CD1c-positive myeloid dendritic cell (primary cell): ENCODE measurements around the gene PKDREJ.
"Not testable (repeated sequence)": the region's sequence is repeated elsewhere in the genome, so short reads cannot be mapped to it uniquely, and the experiment has no call there.

ENCODE experiments used
- DNase-seq: peaks from one replicate; pipeline ENCODE4 v3.0.0-alpha.2; 2016; ENCODE audit errors: extremely low spot score

PKDREJ gene, protein sequence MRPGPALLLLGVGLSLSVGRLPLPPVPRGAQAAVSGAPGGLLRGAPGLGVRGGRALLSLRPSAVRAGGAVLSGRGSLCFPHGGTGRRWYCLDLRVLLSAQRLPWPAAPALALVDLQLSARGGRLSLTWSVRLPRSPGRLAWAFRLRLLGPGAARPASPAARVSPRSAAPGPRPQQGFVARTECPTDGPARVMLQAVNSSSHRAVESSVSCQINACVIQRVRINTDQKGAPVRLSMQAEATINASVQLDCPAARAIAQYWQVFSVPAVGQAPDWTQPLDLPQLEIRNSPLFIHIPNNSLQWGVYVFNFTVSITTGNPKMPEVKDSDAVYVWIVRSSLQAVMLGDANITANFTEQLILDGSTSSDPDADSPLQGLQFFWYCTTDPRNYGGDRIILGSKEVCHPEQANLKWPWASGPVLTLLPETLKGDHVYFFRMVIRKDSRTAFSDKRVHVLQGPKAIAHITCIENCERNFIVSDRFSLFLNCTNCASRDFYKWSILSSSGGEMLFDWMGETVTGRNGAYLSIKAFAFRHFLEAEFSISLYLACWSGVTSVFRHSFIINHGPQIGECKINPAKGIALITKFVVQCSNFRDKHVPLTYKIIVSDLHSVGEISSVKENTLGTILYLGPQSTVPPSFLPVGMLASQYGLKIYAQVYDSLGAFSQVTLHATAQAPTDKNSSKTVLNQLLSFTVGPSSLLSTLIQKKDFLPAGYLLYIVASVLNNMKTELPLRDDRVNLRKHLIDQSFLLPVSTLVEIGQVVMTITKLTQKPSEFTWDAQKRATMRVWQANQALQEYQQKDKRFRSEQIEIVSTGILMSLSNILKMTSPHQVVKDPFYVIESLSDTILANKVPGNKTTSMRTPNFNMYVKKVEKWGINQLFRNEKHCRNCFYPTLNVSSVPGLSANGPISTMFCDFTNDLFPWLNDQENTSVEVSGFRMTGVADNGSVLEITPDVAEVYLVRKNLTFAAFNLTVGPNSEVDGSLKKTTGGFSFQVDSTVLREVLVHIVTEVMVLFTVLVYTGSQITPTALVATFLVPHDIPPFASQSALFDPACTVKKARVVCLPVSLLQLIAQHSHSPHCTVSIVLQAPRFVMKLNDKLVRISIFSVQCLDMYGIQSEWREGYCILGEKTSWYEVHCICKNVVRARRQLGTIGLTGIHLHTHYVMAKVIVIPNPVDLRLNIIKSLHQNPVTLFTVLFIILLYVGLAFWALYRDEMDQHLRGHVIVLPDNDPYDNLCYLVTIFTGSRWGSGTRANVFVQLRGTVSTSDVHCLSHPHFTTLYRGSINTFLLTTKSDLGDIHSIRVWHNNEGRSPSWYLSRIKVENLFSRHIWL (N-terminal part only)

DNA sequence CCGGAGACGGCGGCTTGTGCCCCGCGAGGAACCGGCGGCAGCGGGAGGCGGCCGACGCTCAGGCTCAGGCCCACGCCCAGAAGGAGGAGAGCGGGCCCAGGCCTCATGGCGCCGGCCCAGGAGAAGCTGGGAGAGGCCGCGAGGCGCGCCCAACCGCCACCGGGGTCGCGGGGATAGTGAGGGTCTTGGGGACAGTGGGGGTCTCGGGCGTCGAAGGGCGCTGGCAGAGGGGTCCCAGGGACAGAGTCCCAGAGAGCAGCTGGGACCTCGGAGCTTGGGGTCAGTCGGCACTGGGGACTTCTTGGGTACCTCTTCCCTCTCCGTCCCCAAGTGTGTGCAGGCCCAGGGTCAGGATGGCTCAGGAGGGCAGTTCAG, at the start of gene PKDREJ:
Gene PKDREJ, minus strand, starts transcription at position 128 of the 375 bp plus-strand sequence. Its CDS starts 21 bp downstream, at position 107.
- DNase-seq = no peak

DNA sequence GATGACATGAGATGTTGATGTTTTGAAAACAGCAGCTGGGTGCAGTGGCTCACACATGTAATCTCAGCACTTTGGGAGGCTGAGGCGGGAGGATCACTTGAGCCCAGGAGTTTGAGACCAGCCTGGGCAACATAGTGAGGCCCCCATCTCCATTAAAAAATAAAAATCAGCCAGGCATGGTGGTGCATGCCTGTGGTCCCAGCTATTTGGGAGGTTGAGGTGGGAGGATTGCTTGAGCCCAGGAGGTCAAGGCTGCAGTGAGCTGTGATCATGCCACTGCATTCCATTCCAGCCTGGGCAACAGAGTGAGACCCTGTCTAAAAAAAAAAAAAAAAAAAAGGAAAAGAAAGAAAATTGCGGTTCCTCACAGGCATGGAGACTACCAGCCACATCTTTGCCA, 49.7 kb upstream of the PKDREJ start:
- not testable (repeated sequence) for DNase-seq

DNA sequence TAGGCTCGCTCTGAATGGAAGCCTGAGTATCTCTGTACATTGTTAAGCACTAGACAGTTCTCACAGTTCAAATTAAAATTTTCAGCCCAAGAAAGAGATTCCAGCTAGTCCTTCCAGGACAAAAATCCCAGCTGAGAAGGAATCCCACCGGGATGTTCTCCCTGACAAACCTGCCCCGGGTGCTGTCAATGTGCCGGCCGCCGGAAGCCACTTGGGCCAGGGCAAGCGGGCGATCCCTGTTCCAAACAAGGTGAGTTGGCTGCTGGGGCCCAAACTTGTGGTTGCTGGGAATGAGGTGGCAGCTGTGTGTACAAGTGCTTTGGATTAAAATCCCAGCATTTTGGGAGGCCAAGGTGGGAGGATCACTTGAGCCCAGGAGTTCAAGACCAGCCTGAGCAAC, 48.9 kb upstream of the PKDREJ start:
- no peak for DNase-seq

DNA sequence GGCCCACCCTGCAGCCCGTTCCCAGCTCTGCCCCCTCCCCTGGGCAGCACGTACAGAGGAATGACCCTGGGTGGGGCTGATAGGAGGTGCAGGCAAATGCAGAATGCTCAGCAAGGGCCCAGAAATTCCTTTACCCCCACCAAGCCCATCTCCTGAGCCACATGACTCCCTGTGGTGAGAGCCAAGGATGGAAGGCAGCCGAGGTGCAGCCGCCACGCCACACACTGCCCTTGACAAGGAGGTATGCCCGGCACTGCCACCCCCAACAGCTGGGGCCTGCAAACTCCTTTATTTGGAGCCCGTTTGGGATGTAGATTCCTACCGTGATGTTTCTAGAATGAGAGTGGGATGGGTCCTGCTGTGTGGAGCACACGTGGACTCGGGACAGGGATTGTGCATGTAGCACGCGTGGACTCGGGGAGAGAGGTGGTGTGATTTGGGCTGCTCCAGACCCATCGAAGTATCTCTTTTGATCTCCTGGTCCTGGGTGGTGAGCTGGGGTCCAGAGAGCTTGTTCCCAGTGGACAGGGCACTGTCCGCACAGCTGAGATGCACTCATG, 46.5 kb upstream of the PKDREJ start:
- DNase-seq = no peak

DNA sequence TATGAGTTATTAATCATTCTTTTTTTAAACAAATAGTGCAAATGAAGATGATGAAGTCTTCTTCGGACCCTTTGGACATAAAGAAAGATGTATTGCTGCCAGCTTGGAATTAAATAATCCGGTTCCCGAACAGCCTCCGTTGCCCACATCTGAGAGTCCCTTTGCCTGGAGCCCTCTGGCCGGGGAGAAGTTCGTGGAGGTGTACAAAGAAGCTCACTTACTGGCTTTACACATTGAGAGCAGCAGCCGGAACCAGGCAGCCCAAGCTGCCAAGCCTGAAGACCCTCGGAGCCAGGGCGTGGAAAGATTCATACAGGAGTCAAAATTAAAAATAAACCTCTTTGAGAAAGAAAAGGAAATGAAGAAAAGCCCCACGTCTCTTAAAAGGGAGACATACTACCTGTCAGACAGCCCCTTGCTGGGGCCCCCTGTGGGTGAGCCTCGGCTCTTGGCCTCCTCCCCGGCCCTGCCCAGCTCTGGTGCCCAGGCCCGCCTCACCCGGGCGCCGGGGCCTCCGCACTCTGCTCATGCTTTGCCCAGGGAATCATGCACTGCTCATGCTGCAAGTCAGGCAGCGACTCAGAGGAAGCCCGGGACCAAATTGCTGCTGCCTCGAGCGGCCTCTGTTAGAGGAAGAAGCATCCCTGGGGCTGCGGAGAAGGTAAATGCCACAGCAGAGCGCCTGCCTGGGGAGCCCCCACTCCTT, 45.3 kb upstream of the PKDREJ start:
- DNase-seq = no peak

DNA sequence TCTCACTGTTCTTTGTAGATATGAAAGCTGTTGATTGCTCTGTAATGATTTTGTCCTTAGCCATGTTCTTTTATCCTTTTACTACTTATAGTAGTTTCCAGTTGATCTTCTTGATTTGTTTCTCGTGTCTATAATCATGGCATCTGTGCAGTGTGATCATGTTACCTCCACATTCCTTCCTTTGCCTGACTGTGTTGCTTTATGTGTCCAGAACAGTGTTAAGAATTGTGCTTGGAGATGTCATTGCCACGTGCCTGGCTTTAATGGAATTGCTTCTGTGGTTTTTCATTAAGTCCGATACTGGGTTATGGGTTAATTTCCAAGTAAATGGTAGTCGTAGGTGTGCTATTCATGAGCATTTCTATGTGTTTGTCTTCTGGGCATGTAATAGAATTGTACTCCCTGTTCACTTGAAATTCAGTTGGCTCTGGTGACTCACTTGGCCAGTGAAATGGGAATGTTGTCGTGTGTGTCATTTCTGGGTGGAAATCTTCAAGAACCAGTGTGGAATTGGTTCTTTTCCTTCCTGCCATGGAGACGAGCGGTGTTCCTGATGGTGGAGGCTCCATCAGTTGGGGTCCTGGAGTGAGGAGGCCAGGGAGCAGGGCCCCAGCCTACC, 40.3 kb upstream of the PKDREJ start:
- no peak for DNase-seq

DNA sequence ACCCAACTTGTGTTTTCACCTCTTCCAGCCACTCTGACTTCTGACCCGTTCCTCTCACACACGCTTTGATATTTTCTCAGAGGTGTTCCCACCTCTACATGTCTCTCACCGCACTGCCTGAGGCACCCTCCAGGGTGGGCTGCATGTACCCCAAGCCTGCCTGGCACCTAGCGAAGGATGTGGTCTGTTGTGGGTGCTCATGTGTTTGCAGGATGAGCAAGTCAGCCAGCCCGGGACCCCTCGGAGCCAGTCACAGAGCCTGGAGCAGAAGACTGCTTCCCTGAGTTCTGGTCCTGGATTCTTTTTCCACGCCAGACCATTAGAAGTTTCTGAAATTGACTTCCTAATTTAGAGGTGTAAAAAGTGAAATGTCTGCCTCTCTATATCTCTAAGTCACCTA, 37.3 kb upstream of the PKDREJ start:
- no peak for DNase-seq

DNA sequence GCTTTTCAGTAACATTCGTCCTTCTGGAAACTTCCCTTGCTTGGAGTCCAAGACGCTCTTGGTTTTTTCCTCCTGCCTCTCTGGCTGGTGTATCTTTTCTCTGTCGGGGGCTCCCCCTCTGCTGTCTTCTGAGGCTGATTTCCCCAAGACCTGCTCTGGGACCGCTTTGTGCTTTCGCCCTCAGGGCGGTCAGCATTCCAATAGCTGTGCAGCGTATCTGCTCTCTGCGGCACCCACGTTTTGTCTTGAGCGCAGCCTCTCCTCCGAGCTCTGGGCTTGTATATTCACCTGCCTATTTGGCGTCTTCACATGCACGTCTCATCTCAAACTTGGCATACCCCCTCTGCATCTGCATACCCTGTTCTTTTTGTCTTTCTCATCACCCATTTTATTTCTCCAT, 36.0 kb upstream of the PKDREJ start:
- DNase-seq = no peak

DNA sequence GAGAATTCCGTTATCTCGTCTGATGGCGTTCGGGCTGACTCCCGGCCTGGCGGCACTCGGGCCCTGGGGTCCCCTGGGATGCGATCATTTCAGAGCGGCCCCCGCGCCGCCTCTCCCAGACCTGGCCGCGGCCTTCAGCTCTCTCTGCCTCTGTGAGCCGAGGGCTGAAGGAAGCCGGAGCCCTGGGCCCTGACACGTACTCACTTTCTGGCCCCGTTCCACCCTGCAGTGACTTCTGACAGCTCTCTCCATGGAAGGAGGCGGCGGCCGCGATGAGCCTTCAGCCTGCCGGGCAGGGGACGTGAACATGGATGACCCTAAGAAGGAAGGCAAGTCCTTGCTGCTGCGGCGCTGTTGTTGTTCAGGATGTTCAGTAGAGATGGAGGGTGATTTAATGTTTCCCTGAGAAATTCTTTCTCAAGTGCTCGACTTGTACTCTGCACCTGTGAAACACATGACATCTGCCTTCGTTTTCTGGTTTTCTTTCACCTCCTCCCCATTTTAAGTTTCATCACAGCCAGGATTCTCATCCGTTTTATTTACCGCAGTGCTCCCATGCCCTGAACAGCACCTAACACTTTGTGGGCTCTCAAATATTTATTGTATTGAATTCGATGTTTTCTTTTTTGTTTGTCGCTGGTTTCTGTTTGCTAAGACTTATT, 34.1 kb upstream of the PKDREJ start:
- DNase-seq = peak; percentile 5

DNA sequence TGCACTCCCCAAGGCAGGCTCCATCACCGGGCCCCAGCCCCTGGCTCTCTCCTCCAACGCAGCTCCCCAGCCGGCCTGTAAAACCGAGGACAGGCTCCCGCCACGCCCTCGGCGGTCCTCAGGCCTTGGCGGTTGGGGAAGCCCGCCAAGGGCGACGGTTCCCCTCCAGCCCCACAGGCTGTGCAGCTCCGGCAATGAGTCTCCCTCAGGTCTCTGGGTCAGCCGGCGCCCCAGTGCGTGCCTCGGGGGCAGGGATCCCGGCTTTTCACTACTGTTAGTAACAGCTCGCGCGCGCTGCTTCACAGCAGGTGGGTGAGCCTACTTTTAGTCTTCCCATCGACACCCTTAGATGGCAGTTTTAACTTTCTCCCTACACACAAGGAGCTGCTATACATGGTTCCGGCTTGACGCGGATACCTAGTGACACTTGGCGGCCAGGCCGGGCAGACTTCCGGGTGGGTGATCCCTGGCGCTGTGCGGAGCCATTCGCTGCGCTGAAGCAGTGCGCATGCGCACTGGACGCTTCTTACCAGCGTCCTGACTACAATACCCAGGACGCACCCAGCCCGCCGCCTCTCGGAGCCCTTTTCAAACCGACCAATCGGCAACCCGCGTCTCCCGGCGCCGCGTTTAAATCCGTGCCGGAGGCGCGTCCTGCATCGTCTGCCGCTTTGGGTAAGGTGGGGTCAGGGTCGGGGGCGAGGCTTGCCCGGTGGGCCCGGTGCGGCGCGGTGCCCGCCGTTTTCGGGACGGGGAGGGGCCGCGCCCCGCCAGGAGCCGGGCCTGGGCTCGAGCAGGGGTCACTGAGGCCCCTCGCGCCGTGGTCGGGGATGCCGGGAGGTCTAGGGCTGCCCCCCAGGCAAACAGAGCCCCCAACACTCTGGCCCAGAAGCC, 33.4 kb upstream of the PKDREJ start, which contains the start of gene GTSE1:
Gene GTSE1, plus strand, starts transcription at position 614 of the 894 bp plus-strand sequence. CDS start 531 bp downstream, outside the sequence.
- peak; percentile 99 for DNase-seq

DNA sequence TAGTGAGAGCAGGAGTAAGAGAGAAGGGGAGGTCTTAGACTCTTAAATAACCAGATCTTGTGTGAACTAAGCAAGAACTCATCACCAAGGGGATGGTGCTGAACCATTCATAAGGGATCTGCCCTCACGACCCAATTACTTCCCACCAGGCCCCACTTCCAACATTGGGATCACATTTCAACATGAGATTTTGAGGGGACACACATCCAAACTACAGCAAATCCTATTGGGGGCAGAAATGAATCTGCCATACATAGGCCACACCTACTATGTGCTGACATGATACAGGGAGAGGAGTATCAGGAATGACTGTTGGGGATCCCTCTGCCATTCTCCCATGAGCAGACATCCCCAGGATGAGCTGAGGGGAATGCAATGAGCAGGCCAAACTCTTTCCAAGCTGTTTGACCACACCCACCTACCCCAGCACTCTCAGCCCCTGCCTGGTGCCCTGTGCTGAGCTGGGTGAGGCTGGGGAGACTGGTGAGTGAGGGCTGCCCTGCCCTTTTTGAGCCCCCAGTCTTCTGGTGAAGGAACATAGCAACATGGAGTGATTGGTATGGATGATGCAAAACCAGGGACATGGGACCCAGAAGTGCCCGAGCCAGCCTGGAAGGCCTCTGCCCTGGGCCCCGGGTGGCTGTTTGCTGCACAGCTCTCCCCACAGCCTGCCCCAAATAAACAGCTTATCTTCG, 32.3 kb upstream of the PKDREJ start:
- DNase-seq = no peak

DNA sequence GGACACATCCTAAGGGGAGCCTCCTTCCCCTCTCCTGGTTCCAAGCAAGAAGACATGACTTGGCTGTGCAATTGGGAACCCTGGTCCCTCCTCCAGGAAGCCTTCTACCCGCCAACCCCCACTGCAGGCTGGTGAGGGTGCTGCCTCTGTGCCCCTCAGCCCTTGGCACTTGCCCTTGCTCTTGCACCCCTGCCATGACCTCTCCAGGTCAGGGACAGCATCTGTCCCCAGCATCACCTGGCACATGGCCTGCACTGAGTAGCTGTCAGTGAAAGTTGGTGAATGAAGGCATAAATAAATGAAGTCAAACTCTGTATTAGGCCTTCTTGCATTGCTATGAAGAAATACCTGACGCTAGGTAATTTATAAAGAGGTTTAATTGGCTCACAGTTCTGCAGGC, 31.6 kb upstream of the PKDREJ start:
- DNase-seq = no peak

DNA sequence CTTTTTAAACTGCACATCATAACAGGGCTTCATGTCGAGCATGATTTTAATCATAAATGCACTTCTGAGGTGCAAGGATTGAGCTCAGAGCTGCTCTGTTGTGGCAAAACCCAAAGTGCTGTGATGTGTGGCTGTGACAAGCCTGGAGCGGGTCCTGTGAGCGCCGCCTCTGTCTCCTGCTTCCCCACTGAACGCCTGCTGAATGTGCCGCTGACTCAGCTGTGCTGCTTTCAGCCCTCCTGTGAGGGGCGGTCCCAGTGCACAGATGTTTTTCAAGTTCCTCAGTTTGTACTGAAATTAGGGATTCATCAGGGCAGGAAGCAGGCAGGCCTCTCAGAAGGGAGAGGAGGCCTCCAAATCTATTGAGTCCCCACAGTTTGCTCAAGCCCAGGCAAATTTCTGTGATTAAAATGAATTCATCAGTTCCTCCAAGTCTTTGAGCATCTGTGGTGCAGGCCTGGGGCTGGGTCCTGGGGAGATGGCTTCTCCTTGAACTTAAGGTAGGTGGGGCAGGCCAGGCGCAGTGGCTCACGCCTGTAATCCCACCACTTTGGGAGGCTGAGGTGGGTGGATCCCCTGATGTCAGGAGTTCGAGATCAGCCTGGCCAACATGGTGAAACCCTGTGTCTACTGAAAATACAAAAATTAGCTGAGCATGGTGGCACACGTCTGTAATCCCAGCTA, 30.6 kb upstream of the PKDREJ start:
- peak; percentile 71 for DNase-seq

DNA sequence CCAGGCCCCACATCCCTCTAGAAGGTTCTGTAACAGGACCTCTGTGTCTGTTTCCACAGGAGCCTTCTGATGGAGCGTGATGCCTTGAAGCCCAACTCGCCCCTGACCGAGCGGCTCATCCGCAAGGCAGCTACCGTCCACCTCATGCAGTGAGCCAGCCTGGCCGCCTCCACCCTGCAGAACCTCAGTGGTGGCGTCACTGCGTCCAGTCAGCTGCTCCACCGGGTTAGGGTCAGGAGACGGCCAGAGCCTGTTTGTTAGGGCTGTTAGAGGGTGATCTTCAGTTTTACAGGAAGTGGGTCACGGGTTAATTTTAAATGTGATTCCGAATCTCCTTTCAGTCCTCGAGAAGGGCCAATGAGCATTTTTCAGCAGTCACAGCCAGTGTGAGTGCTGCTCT, 29.6 kb upstream of the PKDREJ start:
- peak; percentile 36 for DNase-seq

DNA sequence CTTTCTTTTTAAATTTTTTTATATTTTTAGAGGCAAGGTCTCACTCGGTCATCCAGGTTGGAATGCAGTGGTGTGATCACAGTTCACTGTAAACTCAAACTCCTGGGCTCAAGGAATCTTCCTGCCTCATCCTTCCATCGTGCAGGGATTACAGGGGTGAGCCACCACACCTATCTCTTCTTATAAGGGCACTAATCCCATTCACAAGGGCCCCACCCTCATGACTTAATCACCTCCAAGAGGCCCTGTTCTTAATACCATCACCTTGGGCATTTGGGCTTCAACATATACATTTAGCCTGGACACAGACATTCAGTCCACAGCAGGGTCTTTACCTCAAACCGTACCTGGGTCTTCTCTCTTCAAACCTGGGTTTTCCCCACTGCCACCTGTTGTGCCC, 29.0 kb upstream of the PKDREJ start:
- DNase-seq = no peak

DNA sequence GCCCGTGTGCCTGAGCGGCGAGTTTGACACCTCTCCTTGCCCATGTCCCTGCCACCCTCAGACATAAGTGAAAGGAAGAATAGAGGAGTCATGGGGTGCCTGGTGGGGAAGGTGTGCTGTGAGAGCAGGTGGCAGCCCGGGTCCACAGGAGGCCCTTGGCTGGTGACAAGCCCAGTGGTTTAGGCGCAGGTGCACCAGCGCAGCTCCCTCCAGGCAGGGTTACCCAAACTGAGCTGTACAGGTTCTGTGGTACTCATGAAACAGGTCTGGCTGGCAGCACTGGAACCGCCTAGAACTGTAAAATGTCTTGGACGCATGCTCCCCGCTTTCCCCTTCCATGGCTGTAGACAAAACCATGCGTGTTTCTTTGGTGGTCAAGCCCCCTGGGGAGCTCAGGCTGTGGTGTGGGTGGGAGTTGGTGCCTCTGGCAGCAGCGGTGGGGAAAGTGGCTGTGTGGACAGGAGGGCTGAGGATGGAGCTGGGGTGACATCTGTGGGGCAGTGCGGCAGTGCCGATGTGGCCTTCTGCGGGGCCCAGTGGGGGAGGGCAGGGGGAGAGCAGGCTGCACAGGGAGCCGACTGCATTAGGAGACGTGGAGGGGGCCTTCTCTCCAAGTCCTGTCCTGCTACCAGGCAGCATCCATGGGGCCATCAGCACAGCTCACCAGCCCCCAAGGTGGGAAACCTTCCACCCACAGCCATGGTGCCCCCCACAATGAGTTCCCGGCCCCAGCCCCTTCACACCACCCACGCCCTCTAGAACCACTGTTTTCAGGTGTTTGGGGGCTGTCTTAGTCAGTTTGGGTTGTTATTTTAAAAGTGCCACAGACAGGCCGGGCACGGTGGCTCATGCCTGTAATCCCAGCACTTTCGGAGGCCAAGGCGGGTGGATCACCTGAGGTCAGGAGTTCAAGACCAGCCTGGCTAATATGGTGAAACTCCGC, 28.0 kb upstream of the PKDREJ start:
- no peak for DNase-seq
